Endothelial cell of umbilical vein (primary cell): ENCODE measurements around the gene SLC35A4.

Experiments
- FOS ChIP-seq: IDR thresholded peaks from 2 replicates; pipeline ENCODE4 v1.6.1; 2011; ENCODE audit warnings: mild to moderate bottlenecking, low read length, moderate library complexity, borderline replicate concordance; ENCODE audit not compliant: insufficient read depth
- POLR2A ChIP-seq: IDR thresholded peaks from 2 replicates; pipeline ENCODE4 v1.6.1; 2012; ENCODE audit warnings: low read depth, mild to moderate bottlenecking, control low read depth, low read length
- TF ChIP-seq, protein P1 (sequence below), 2 donors: IDR thresholded peaks; 1 replicate in 1 of 2; 2 replicates in 1 of 2; pipeline ENCODE4 v1.5.1; 2011; ENCODE audit warnings: low read length in 2 of 2, mild to moderate bottlenecking in 2 of 2, moderate library complexity in 2 of 2, control low read depth in 1 of 2, inconsistent platforms in 1 of 2, low read depth in 1 of 2; ENCODE audit not compliant: insufficient read depth in 1 of 2; ENCODE audit errors: extremely low read depth in 1 of 2
- TF ChIP-seq, protein P2 (sequence below): IDR thresholded peaks from 2 replicates; pipeline ENCODE4 v1.6.1; 2011; ENCODE audit not compliant: insufficient read depth, insufficient read length

DNA sequence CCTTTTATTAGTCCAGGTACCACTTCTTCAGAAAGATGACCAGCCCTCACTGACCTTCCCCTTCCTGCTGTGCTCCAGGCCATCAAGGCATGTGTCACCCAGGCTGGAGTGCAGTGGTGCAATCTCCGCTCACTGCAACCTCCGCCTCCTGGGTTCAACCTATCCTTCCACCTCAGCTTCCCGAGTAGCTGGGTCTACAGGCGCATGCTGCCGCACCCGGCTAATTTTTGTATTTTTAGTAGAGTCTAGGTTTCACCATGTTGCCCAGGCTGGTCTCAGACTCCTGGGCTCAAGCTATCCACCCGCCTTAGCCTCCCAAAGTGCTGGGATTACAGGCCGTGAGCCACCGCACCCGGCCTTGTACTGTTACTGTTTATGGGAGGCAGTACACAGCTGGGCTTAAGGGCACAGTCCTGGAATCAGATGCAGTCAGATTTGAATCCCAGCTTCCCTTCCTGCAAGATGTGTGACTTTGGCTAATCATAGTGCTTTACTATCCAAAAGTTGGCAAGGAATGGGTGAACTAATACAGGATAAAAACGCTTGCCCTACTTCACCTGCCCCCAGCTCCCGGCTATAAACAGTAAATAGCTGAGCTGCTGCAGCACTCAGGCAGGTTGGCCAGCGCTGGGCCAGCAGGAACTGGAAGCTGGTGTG lies 17.6 kb upstream of the SLC35A4 start:
- TF ChIP-seq POLR2A (no peak), FOS (no peak)
- TF ChIP-seq, protein P1, sequence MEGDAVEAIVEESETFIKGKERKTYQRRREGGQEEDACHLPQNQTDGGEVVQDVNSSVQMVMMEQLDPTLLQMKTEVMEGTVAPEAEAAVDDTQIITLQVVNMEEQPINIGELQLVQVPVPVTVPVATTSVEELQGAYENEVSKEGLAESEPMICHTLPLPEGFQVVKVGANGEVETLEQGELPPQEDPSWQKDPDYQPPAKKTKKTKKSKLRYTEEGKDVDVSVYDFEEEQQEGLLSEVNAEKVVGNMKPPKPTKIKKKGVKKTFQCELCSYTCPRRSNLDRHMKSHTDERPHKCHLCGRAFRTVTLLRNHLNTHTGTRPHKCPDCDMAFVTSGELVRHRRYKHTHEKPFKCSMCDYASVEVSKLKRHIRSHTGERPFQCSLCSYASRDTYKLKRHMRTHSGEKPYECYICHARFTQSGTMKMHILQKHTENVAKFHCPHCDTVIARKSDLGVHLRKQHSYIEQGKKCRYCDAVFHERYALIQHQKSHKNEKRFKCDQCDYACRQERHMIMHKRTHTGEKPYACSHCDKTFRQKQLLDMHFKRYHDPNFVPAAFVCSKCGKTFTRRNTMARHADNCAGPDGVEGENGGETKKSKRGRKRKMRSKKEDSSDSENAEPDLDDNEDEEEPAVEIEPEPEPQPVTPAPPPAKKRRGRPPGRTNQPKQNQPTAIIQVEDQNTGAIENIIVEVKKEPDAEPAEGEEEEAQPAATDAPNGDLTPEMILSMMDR (IDR thresholded peaks at IDR 0.05; ENCODE audit: extremely low read depth in 1 of 2, insufficient read depth in 1 of 2, low read depth in 1 of 2, low read length in 2 of 2), result no peak
- TF ChIP-seq, protein P2, sequence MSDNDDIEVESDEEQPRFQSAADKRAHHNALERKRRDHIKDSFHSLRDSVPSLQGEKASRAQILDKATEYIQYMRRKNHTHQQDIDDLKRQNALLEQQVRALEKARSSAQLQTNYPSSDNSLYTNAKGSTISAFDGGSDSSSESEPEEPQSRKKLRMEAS, result no peak
